Adrenal gland (tissue), 5 donors: ENCODE measurements around the gene EGLN1.

Experiments used
- CTCF ChIP-seq, 6 experiments: fragments of 450-650 bp in 4 of 6; fragments of 200-600 bp in 2 of 6; sonication (generic) in 1 of 6; IDR thresholded peaks; 1 replicate in 5 of 6; 2 replicates in 1 of 6; pipeline versions ENCODE4 v1.5.1 to v1.8.0; 2016 to 2021; ENCODE audit warnings: antibody characterized with exemption in 6 of 6, mild to moderate bottlenecking in 2 of 6, moderate library complexity in 1 of 6
- POLR2A ChIP-seq, 2 donors: fragments of 450-650 bp; IDR thresholded peaks; one replicate each; pipeline ENCODE4 v1.6.1; 2017; ENCODE audit warnings: antibody characterized with exemption in 2 of 2, mild to moderate bottlenecking in 2 of 2, moderate library complexity in 1 of 2
- donor health status: DM: no; HTN: no; CAD: no.

GRCh38 chr1:231386466-231386865, 35.6 kb downstream of the EGLN1 start:
- no peak for TF ChIP-seq CTCF (IDR thresholded peaks at IDR 0.05)
- TF ChIP-seq POLR2A (IDR thresholded peaks at IDR 0.05): no peak
